HepG2 (cell line): Measurements from ENCODE around the gene SFR1. TPM values are rescaled to one million over a fixed set of nuclear protein-coding genes. Genes with fewer than 3 reads are reported as not detected.

Experiments used
- CEBPG ChIP-seq: IDR thresholded peaks from 2 replicates; pipeline ENCODE4 v1.6.1; 2016
- CHD4 ChIP-seq: fragments of 200-600 bp; sonication (generic); IDR thresholded peaks from 2 replicates; pipeline ENCODE4 v1.7.0; 2017; ENCODE audit warnings: mild to moderate bottlenecking, low read length, borderline replicate concordance
- E2F1 ChIP-seq: sonication (generic); formaldehyde crosslinking; IDR thresholded peaks from 2 replicates; pipeline ENCODE4 v1.5.0; 2020; ENCODE audit warnings: missing genetic modification reagents
- FOXA1 ChIP-seq, 2 experiments: fragments of 450-650 bp in 1 of 2; sonication (generic) in 1 of 2; formaldehyde crosslinking in 1 of 2; IDR thresholded peaks; 2 replicates each; pipeline versions ENCODE4 v1.4.0 to v1.6.1; 2016 to 2020; ENCODE audit warnings: missing genetic modification reagents in 1 of 2
- FOXJ3 ChIP-seq: sonication (generic); formaldehyde crosslinking; IDR thresholded peaks from 2 replicates; pipeline ENCODE4 v1.4.0; 2020; ENCODE audit warnings: missing genetic modification reagents, mild to moderate bottlenecking, borderline replicate concordance
- KAT7 ChIP-seq: IDR thresholded peaks from 2 replicates; pipeline ENCODE4 v1.6.1; 2018; ENCODE audit warnings: borderline replicate concordance, missing compliant biosample characterization
- KLF6 ChIP-seq: IDR thresholded peaks from 2 replicates; pipeline ENCODE4 v1.8.0; 2016; ENCODE audit warnings: missing biosample characterization, missing genetic modification reagents
- PATZ1 ChIP-seq: sonication (generic); formaldehyde crosslinking; IDR thresholded peaks from 2 replicates; pipeline ENCODE4 v1.4.0; 2020; ENCODE audit warnings: missing genetic modification reagents
- SMAD3 ChIP-seq: sonication (generic); formaldehyde crosslinking; IDR thresholded peaks from 2 replicates; pipeline ENCODE4 v1.4.0; 2020; ENCODE audit warnings: missing genetic modification reagents
- SNAPC5 ChIP-seq: sonication (generic); formaldehyde crosslinking; IDR thresholded peaks from 2 replicates; pipeline ENCODE4 v1.8.1; 2023; ENCODE audit warnings: mild to moderate bottlenecking, missing genetic modification reagents, borderline replicate concordance
- THAP11 ChIP-seq: IDR thresholded peaks from 2 replicates; pipeline ENCODE4 v1.6.1; 2016; ENCODE audit warnings: missing biosample characterization, missing genetic modification reagents
- ZBTB49 ChIP-seq: sonication (generic); formaldehyde crosslinking; IDR thresholded peaks from 2 replicates; pipeline ENCODE4 v1.4.0; 2020; ENCODE audit warnings: missing genetic modification reagents, borderline replicate concordance
- ZFP36L2 ChIP-seq: sonication (generic); formaldehyde crosslinking; IDR thresholded peaks from 2 replicates; pipeline ENCODE4 v1.4.0; 2020; ENCODE audit warnings: missing genetic modification reagents
- ZFP37 ChIP-seq: sonication (generic); formaldehyde crosslinking; IDR thresholded peaks from 2 replicates; pipeline ENCODE4 v1.4.0; 2020; ENCODE audit warnings: missing genetic modification reagents, borderline replicate concordance
- ZNF230 ChIP-seq: sonication (generic); formaldehyde crosslinking; IDR thresholded peaks from 2 replicates; pipeline ENCODE4 v1.4.0; 2020; ENCODE audit warnings: mild to moderate bottlenecking, missing genetic modification reagents
- ZNF30 ChIP-seq: sonication (generic); formaldehyde crosslinking; IDR thresholded peaks from 2 replicates; pipeline ENCODE4 v1.5.0; 2020; ENCODE audit warnings: mild to moderate bottlenecking, missing genetic modification reagents
- ZNF432 ChIP-seq: sonication (generic); formaldehyde crosslinking; IDR thresholded peaks from 2 replicates; pipeline ENCODE4 v1.5.0; 2020; ENCODE audit warnings: missing genetic modification reagents, mild to moderate bottlenecking, borderline replicate concordance
- ZNF468 ChIP-seq: sonication (generic); formaldehyde crosslinking; IDR thresholded peaks from 2 replicates; pipeline ENCODE4 v1.8.0; 2022; ENCODE audit warnings: mild to moderate bottlenecking, moderate library complexity, missing genetic modification reagents
- ZNF678 ChIP-seq: sonication (generic); formaldehyde crosslinking; IDR thresholded peaks from 2 replicates; pipeline ENCODE4 v1.4.0; 2020; ENCODE audit warnings: mild to moderate bottlenecking, missing genetic modification reagents
- ZNF740 ChIP-seq: sonication (generic); formaldehyde crosslinking; IDR thresholded peaks from 2 replicates; pipeline ENCODE4 v1.4.0; 2020; ENCODE audit warnings: missing genetic modification reagents
- ZNF839 ChIP-seq: sonication (generic); formaldehyde crosslinking; IDR thresholded peaks from 2 replicates; pipeline ENCODE4 v1.4.0; 2020; ENCODE audit warnings: missing genetic modification reagents, mild to moderate bottlenecking, borderline replicate concordance
- ZUFSP ChIP-seq: sonication (generic); formaldehyde crosslinking; IDR thresholded peaks from 2 replicates; pipeline ENCODE4 v1.9.0; 2021; ENCODE audit warnings: missing genetic modification reagents, mild to moderate bottlenecking, borderline replicate concordance
- polyA plus RNA-seq, 8 experiments: library from polyadenylated mRNA; depleted of rRNA in 3 of 8; stranded (reverse) in 7 of 8; unstranded in 1 of 8; fragments of >200 nt; fragmentation: Illumina TruSeq in 4 of 8; extraction: Trizol in 4 of 8; gene quantifications; 2 replicates each; pipeline versions ENCODE4 v1.2.1 to v1.2.3, GENCODE V29; 2011 to 2016; ENCODE audit warnings: low read depth in 4 of 8, missing spikeins in 1 of 8, mixed read lengths in 1 of 8; ENCODE audit not compliant: insufficient read depth in 1 of 8
- total RNA-seq, 5 experiments: library from RNA; depleted of rRNA; stranded (reverse); fragments of >200 nt; fragmentation: Illumina TruSeq; extraction: Trizol; gene quantifications; 2 replicates each; pipeline ENCODE4 v1.2.3, GENCODE V29; 2016; ENCODE audit warnings: low read depth in 1 of 5

SFR1 gene
- total and polyA plus RNA-seq, 2 of the 13 experiments (the other 11 are each of a cell fraction or from before 2014, with no cell fraction given): 2.2 to 6.1 TPM

GRCh38 chr10:104121485-104122224 is at the start of gene SFR1 (continued):
- no peak for TF ChIP-seq ZBTB49 (CRISPR knock-in tag)
- no peak; the same call in 1 of the 2 replicates for TF ChIP-seq SMAD3 (CRISPR knock-in tag)
- TF ChIP-seq ZNF230 (CRISPR knock-in tag): no peak
- TF ChIP-seq SNAPC5: peak; percentile 61; the same call in 1 of the 2 replicates
- peak; percentile 95 for TF ChIP-seq E2F1
- TF ChIP-seq FOXJ3: no peak
- TF ChIP-seq ZNF432 (CRISPR knock-in tag): no peak
- 0 out of 2 replicates have a peak, but pooled peaks have one; percentile 29 for TF ChIP-seq PATZ1 (CRISPR knock-in tag)
- peak; percentile 46; the same call in 1 of the 2 replicates for TF ChIP-seq KAT7
- no peak for TF ChIP-seq ZNF740 (CRISPR knock-in tag)
- TF ChIP-seq KLF6 (CRISPR knock-in tag): 0 out of 2 replicates have a peak, but pooled peaks have one; percentile 65
- no peak; the same call in none of the 2 replicates for TF ChIP-seq ZNF839 (CRISPR knock-in tag)
- TF ChIP-seq ZNF678 (CRISPR knock-in tag): no peak
- no peak for TF ChIP-seq CHD4
- no peak for TF ChIP-seq ZNF30 (CRISPR knock-in tag)
- no peak for TF ChIP-seq ZFP37 (CRISPR knock-in tag)
- TF ChIP-seq CEBPG (CRISPR knock-in tag): peak; percentile 13
- no peak for TF ChIP-seq ZUFSP
- TF ChIP-seq FOXA1 (IDR thresholded peaks at IDR 0.05): no peak
- no peak for TF ChIP-seq FOXA1 (CRISPR knock-in tag; IDR thresholded peaks at IDR 0.05)
- TF ChIP-seq THAP11 (CRISPR knock-in tag): peak; percentile 79
- TF ChIP-seq ZFP36L2 (CRISPR knock-in tag): no peak
- TF ChIP-seq ZNF468: no peak
